SK-N-SH treated with all-trans-retinoic acid at 6 μM for 48 hours (cell line): ENCODE data around the gene DEF6.

Experiments used
- ATAC-seq: fragments of 200-7000 bp; cut with Tn5 transposase; 3 replicates; pipeline ENCODE4 v1.9.1; 2020; ENCODE audit warnings: mild to moderate bottlenecking, moderate library complexity
- ARNTL ChIP-seq: fragments of 450-650 bp; formaldehyde crosslinking; IDR thresholded peaks from 2 replicates; pipeline ENCODE4 v1.5.0; 2020; ENCODE audit warnings: low read depth, mild to moderate bottlenecking, moderate library complexity, borderline replicate concordance
- BACH2 ChIP-seq: fragments of 250-450 bp; sonication (Bioruptor Pico); IDR thresholded peaks from 2 replicates; pipeline ENCODE4 v1.9.0; 2021; ENCODE audit warnings: mild to moderate bottlenecking, borderline replicate concordance
- CREB5 ChIP-seq: fragments of 250-450 bp; sonication (Bioruptor Pico); IDR thresholded peaks from 2 replicates; pipeline ENCODE4 v1.5.1; 2020; ENCODE audit warnings: low read depth, mild to moderate bottlenecking, moderate library complexity
- CSDC2 ChIP-seq: fragments of 250-450 bp; sonication (Bioruptor Pico); IDR thresholded peaks from 2 replicates; pipeline ENCODE4 v1.5.0; 2020; ENCODE audit warnings: mild to moderate bottlenecking, moderate library complexity
- ESRRG ChIP-seq: fragments of 250-450 bp; sonication (Bioruptor Pico); IDR thresholded peaks from 2 replicates; pipeline ENCODE4 v1.6.1; 2021; ENCODE audit warnings: mild to moderate bottlenecking
- GLIS3 ChIP-seq: fragments of 250-450 bp; sonication (Bioruptor Pico); IDR thresholded peaks from 2 replicates; pipeline ENCODE4 v1.5.0; 2020; ENCODE audit warnings: mild to moderate bottlenecking, moderate library complexity
- ISL1 ChIP-seq: fragments of 250-450 bp; sonication (Bioruptor Pico); IDR thresholded peaks from 2 replicates; pipeline ENCODE4 v2.1.2; 2022; ENCODE audit warnings: mild to moderate bottlenecking, moderate library complexity
- OSR1 ChIP-seq: fragments of 250-450 bp; sonication (Bioruptor Pico); IDR thresholded peaks from 2 replicates; pipeline ENCODE4 v1.8.0; 2022; ENCODE audit warnings: moderate library complexity, mild to moderate bottlenecking, inconsistent platforms
- PATZ1 ChIP-seq: fragments of 250-450 bp; sonication (Bioruptor Pico); IDR thresholded peaks from 2 replicates; pipeline ENCODE4 v1.8.0; 2020; ENCODE audit warnings: mild to moderate bottlenecking, moderate library complexity, borderline replicate concordance
- PPARA ChIP-seq: fragments of 250-450 bp; sonication (Bioruptor Pico); IDR thresholded peaks from 2 replicates; pipeline ENCODE4 v1.5.0; 2020; ENCODE audit warnings: mild to moderate bottlenecking, borderline replicate concordance
- RARB ChIP-seq: fragments of 250-450 bp; sonication (Bioruptor Pico); IDR thresholded peaks from 2 replicates; pipeline ENCODE4 v1.8.0; 2021; ENCODE audit warnings: mild to moderate bottlenecking, moderate library complexity
- SNAI2 ChIP-seq: fragments of 250-450 bp; sonication (Bioruptor Pico); IDR thresholded peaks from 2 replicates; pipeline ENCODE4 v1.5.0; 2020; ENCODE audit warnings: mild to moderate bottlenecking, moderate library complexity
- TCF4 ChIP-seq: fragments of 250-450 bp; sonication (Bioruptor Pico); IDR thresholded peaks from 2 replicates; pipeline ENCODE4 v1.8.0; 2021; ENCODE audit warnings: mild to moderate bottlenecking, moderate library complexity, borderline replicate concordance
- TOX ChIP-seq: fragments of 250-450 bp; sonication (Bioruptor Pico); IDR thresholded peaks from 2 replicates; pipeline ENCODE4 v1.8.0; 2021; ENCODE audit warnings: mild to moderate bottlenecking, moderate library complexity, borderline replicate concordance
- ZC3H10 ChIP-seq: fragments of 250-450 bp; sonication (Bioruptor Pico); IDR thresholded peaks from 2 replicates; pipeline ENCODE4 v1.5.1; 2021; ENCODE audit warnings: mild to moderate bottlenecking, moderate library complexity
- ZFP3 ChIP-seq: fragments of 250-450 bp; sonication (Bioruptor Pico); IDR thresholded peaks from 2 replicates; pipeline ENCODE4 v1.5.0; 2020; ENCODE audit warnings: mild to moderate bottlenecking, moderate library complexity
- ZFP30 ChIP-seq: fragments of 450-650 bp; formaldehyde crosslinking; IDR thresholded peaks from 2 replicates; pipeline ENCODE4 v1.5.0; 2022; ENCODE audit warnings: mild to moderate bottlenecking, moderate library complexity
- ZNF565 ChIP-seq: fragments of 450-650 bp; formaldehyde crosslinking; conservative IDR thresholded peaks from 2 replicates; pipeline ENCODE4 v1.5.0; 2020; ENCODE audit warnings: low read depth, mild to moderate bottlenecking, moderate library complexity
- ZNF8 ChIP-seq: fragments of 450-650 bp; formaldehyde crosslinking; IDR thresholded peaks from 2 replicates; pipeline ENCODE4 v1.5.0; 2020; ENCODE audit warnings: mild to moderate bottlenecking, moderate library complexity
- TF ChIP-seq, protein P1 (sequence below): fragments of 250-450 bp; sonication (Bioruptor Pico); IDR thresholded peaks from 2 replicates; pipeline ENCODE4 v1.8.0; 2021; ENCODE audit warnings: low read depth, mild to moderate bottlenecking, moderate library complexity, borderline replicate concordance
- TF ChIP-seq, protein P2 (sequence below): fragments of 250-450 bp; sonication (Bioruptor Pico); IDR thresholded peaks from 2 replicates; pipeline ENCODE4 v1.5.1; 2021; ENCODE audit warnings: mild to moderate bottlenecking, moderate library complexity
- TF ChIP-seq, protein P3 (sequence below): fragments of 250-450 bp; sonication (Bioruptor Pico); IDR thresholded peaks from 2 replicates; pipeline ENCODE4 v1.5.0; 2020; ENCODE audit warnings: mild to moderate bottlenecking, moderate library complexity

DEF6 gene

GRCh38 chr6:35362200-35362599 lies 64.6 kb downstream of the DEF6 start:
- no peak for TF ChIP-seq OSR1 (CRISPR knock-in tag)
- no peak for TF ChIP-seq ZFP30 (CRISPR knock-in tag)
- TF ChIP-seq ZFP3: no peak
- no peak for TF ChIP-seq SNAI2
- no peak for TF ChIP-seq TOX (CRISPR knock-in tag)
- TF ChIP-seq ESRRG (CRISPR knock-in tag): no peak
- TF ChIP-seq, protein P1, sequence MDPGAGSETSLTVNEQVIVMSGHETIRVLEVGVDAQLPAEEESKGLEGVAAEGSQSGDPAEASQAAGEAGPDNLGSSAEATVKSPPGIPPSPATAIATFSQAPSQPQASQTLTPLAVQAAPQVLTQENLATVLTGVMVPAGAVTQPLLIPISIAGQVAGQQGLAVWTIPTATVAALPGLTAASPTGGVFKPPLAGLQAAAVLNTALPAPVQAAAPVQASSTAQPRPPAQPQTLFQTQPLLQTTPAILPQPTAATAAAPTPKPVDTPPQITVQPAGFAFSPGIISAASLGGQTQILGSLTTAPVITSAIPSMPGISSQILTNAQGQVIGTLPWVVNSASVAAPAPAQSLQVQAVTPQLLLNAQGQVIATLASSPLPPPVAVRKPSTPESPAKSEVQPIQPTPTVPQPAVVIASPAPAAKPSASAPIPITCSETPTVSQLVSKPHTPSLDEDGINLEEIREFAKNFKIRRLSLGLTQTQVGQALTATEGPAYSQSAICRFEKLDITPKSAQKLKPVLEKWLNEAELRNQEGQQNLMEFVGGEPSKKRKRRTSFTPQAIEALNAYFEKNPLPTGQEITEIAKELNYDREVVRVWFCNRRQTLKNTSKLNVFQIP (CRISPR knock-in tag): no peak
- TF ChIP-seq BACH2 (CRISPR knock-in tag): no peak
- no peak for TF ChIP-seq CREB5
- no peak for TF ChIP-seq PATZ1 (CRISPR knock-in tag)
- no peak for TF ChIP-seq PPARA (CRISPR knock-in tag)
- no peak for TF ChIP-seq ARNTL (CRISPR knock-in tag)
- TF ChIP-seq RARB (CRISPR knock-in tag): no peak
- no peak for TF ChIP-seq TCF4 (CRISPR knock-in tag)
- TF ChIP-seq ZNF565 (CRISPR knock-in tag): no peak
- no peak for TF ChIP-seq GLIS3 (CRISPR knock-in tag)
- TF ChIP-seq CSDC2 (CRISPR knock-in tag): no peak
- TF ChIP-seq, protein P2, sequence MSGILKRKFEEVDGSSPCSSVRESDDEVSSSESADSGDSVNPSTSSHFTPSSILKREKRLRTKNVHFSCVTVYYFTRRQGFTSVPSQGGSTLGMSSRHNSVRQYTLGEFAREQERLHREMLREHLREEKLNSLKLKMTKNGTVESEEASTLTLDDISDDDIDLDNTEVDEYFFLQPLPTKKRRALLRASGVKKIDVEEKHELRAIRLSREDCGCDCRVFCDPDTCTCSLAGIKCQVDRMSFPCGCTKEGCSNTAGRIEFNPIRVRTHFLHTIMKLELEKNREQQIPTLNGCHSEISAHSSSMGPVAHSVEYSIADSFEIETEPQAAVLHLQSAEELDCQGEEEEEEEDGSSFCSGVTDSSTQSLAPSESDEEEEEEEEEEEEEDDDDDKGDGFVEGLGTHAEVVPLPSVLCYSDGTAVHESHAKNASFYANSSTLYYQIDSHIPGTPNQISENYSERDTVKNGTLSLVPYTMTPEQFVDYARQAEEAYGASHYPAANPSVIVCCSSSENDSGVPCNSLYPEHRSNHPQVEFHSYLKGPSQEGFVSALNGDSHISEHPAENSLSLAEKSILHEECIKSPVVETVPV: no peak
- no peak for TF ChIP-seq ZNF8 (CRISPR knock-in tag)
- ATAC-seq: no peak

GRCh38 chr6:35363293-35363750 lies 65.7 kb downstream of the DEF6 start:
- ATAC-seq: peak; percentile 63

More at GRCh38 chr6:35363293-35363750, 65.7 kb downstream of the DEF6 start:
- no peak for TF ChIP-seq ZNF8 (CRISPR knock-in tag)
- no peak for TF ChIP-seq GLIS3 (CRISPR knock-in tag)
- no peak for TF ChIP-seq RARB (CRISPR knock-in tag)
- no peak for TF ChIP-seq ESRRG (CRISPR knock-in tag)
- no peak for TF ChIP-seq ZC3H10 (CRISPR knock-in tag)
- no peak for TF ChIP-seq TOX (CRISPR knock-in tag)
- TF ChIP-seq ZFP30 (CRISPR knock-in tag): no peak
- no peak for TF ChIP-seq TCF4 (CRISPR knock-in tag)
- no peak for TF ChIP-seq BACH2 (CRISPR knock-in tag)
- TF ChIP-seq, protein P3, sequence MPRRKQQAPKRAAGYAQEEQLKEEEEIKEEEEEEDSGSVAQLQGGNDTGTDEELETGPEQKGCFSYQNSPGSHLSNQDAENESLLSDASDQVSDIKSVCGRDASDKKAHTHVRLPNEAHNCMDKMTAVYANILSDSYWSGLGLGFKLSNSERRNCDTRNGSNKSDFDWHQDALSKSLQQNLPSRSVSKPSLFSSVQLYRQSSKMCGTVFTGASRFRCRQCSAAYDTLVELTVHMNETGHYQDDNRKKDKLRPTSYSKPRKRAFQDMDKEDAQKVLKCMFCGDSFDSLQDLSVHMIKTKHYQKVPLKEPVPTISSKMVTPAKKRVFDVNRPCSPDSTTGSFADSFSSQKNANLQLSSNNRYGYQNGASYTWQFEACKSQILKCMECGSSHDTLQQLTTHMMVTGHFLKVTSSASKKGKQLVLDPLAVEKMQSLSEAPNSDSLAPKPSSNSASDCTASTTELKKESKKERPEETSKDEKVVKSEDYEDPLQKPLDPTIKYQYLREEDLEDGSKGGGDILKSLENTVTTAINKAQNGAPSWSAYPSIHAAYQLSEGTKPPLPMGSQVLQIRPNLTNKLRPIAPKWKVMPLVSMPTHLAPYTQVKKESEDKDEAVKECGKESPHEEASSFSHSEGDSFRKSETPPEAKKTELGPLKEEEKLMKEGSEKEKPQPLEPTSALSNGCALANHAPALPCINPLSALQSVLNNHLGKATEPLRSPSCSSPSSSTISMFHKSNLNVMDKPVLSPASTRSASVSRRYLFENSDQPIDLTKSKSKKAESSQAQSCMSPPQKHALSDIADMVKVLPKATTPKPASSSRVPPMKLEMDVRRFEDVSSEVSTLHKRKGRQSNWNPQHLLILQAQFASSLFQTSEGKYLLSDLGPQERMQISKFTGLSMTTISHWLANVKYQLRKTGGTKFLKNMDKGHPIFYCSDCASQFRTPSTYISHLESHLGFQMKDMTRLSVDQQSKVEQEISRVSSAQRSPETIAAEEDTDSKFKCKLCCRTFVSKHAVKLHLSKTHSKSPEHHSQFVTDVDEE (CRISPR knock-in tag): no peak
- no peak for TF ChIP-seq PATZ1 (CRISPR knock-in tag)
- TF ChIP-seq CREB5: no peak
- no peak for TF ChIP-seq ZFP3
- no peak for TF ChIP-seq ISL1
- TF ChIP-seq, all 23 proteins: peak for 0
